Activated CD4-positive, alpha-beta T cell treated with anti-CD3 and anti-CD28 coated beads for 36 hours (primary cell): ENCODE measurements around the gene ROGDI. TPM values are rescaled to one million over a fixed set of nuclear protein-coding genes. Genes with fewer than 3 reads are reported as not detected.

Experiments used
- ATAC-seq: fragments of 200-7000 bp; cut with Tn5 transposase; one replicate; pipeline ENCODE4 v1.10.0; 2021; ENCODE audit warnings: mild to moderate bottlenecking, moderate library complexity
- CTCF ChIA-PET: fragments of 350-600 bp; sonication (Branson Sonifier 250); formaldehyde crosslinking; loops from one replicate; lab custom pipeline; 2021; ENCODE audit warnings: antibody characterized with exemption; lab: Charles Lee
- POLR2A ChIA-PET: fragments of 350-600 bp; sonication (Branson Sonifier 250); formaldehyde crosslinking; loops from one replicate; lab custom pipeline; 2021; ENCODE audit warnings: antibody characterized with exemption, inconsistent platforms; lab: Charles Lee
- DNase-seq: peaks from one replicate; pipeline ENCODE4 v3.0.0-alpha.2; 2020
- H3K27ac Mint-ChIP-seq: one replicate; pipeline ENCODE4 v1.8.0; 2021; ENCODE audit warnings: mixed read lengths
- H3K27me3 Mint-ChIP-seq: one replicate; pipeline ENCODE4 v1.8.0; 2021; ENCODE audit warnings: mixed read lengths
- H3K36me3 Mint-ChIP-seq: one replicate; pipeline ENCODE4 v1.8.0; 2021; ENCODE audit warnings: low read depth, mixed read lengths
- H3K4me1 Mint-ChIP-seq: one replicate; pipeline ENCODE4 v1.8.0; 2021; ENCODE audit warnings: mixed read lengths
- H3K4me3 Mint-ChIP-seq: one replicate; pipeline ENCODE4 v1.8.0; 2021; ENCODE audit warnings: mild to moderate bottlenecking, moderate library complexity, mixed read lengths
- H3K9me3 Mint-ChIP-seq: one replicate; pipeline ENCODE4 v1.8.0; 2021; ENCODE audit warnings: low read depth, mixed read lengths
- intact Hi-C, 2 experiments: fragments of 100-400 bp; cut with DNase I in 1 of 2; cut with micrococcal nuclease in 1 of 2; formaldehyde crosslinking; loops; one replicate each; pipeline versions ENCODE4 v1.14.2 to v1.15.1; 2022 to 2024; cut with DNase I, micrococcal nuclease
- total RNA-seq, 2 experiments: library from RNA; stranded (reverse); gene quantifications; one replicate each; pipeline ENCODE4 v1.2.3, GENCODE V29; 2021

The ROGDI gene
- total RNA-seq, 2 experiments from 2014 or later, result 3.7 to 7.3 TPM

- DNase-seq (no peak), ATAC-seq (no peak)
- ChIA-PET CTCF (interaction anchor here (0.6 to 0.8 kb wide), 2 partner anchors 16 to 410 kb away, joined by 3 read pairs; no protein-coding TSS in a partner anchor), POLR2A (no interaction called here)
- Mint-ChIP-seq H3K4me1 (no peaks in the 10 kb centered on the region), H3K27ac (no peak overlapping the region), H3K36me3 (no peaks in the 10 kb centered on the region), H3K9me3 (no peaks in the 10 kb centered on the region), H3K4me3 (no peak overlapping the region), H3K27me3 (no peaks in the 10 kb centered on the region)
- intact Hi-C loops, result no loop called here
Observed at GRCh38 chr16:4776141-4776705, 26.2 kb downstream of the ROGDI start.

- no peak overlapping the region for H3K27ac Mint-ChIP-seq
- no peak overlapping the region for H3K4me3 Mint-ChIP-seq
- ChIA-PET POLR2A (no interaction called here), CTCF (no interaction called here)
- H3K4me1 Mint-ChIP-seq, result no peaks in the 10 kb centered on the region
- intact Hi-C loops, result no loop called here
- no peaks in the 10 kb centered on the region for H3K9me3 Mint-ChIP-seq
- no peaks in the 10 kb centered on the region for H3K27me3 Mint-ChIP-seq
- no peaks in the 10 kb centered on the region for H3K36me3 Mint-ChIP-seq
- no peak for ATAC-seq
- no peak for DNase-seq
Observed at GRCh38 chr16:4775005-4775404, 27.4 kb downstream of the ROGDI start.

- no peaks in the 10 kb centered on the region for H3K36me3 Mint-ChIP-seq
- no peak overlapping the region for H3K27ac Mint-ChIP-seq
- peaks cover 9% of the 10 kb centered on the region for H3K4me1 Mint-ChIP-seq
- no peaks in the 10 kb centered on the region for H3K27me3 Mint-ChIP-seq
- DNase-seq (no peak), ATAC-seq (no peak)
- POLR2A ChIA-PET, result no interaction called here
- H3K9me3 Mint-ChIP-seq, result no peaks in the 10 kb centered on the region
- intact Hi-C loops, result no loop called here
- CTCF ChIA-PET, result interaction anchor here (0.6 kb wide), 1 partner anchor 72 kb away, joined by 5 read pairs; no protein-coding TSS in a partner anchor
- no peak overlapping the region for H3K4me3 Mint-ChIP-seq
Observed at GRCh38 chr16:4772351-4772750, 30.1 kb downstream of the ROGDI start.

- CTCF ChIA-PET, result interaction anchor here (0.6 kb wide), 1 partner anchor 71 kb away, joined by 5 read pairs; no protein-coding TSS in a partner anchor
- DNase-seq, result no peak
- no peaks in the 10 kb centered on the region for H3K27me3 Mint-ChIP-seq
- H3K27ac Mint-ChIP-seq, result no peak overlapping the region
- POLR2A ChIA-PET, result no interaction called here
- H3K4me3 Mint-ChIP-seq, result no peak overlapping the region
- ATAC-seq, result no peak
- no peaks in the 10 kb centered on the region for H3K36me3 Mint-ChIP-seq
- intact Hi-C loops, result no loop called here
- H3K4me1 Mint-ChIP-seq, result peaks cover 11% of the 10 kb centered on the region
- H3K9me3 Mint-ChIP-seq, result no peaks in the 10 kb centered on the region
Observed at GRCh38 chr16:4771646-4772045, 30.8 kb downstream of the ROGDI start.

GRCh38 chr16:4769306-4769638 lies 33.2 kb downstream of the ROGDI start:
- H3K9me3 Mint-ChIP-seq, result no peaks in the 10 kb centered on the region
- H3K4me3 Mint-ChIP-seq, result peak overlapping the region; percentile 89
- no peaks in the 10 kb centered on the region for H3K27me3 Mint-ChIP-seq
- H3K36me3 Mint-ChIP-seq, result peaks cover 7% of the 10 kb centered on the region
- peaks cover 19% of the 10 kb centered on the region for H3K4me1 Mint-ChIP-seq
- intact Hi-C loops, result loop anchor here (5.0 kb wide), 2 partner anchors 188 to 887 kb away; partner anchors contain the start of genes CREBBP (in 1 of the 2) and SEC14L5 (in 1 of the 2)
- ATAC-seq (no peak), DNase-seq (no peak)
- ChIA-PET CTCF (interaction anchor here (1.5 to 1.8 kb wide), 2 partner anchors 9 to 35 kb away, joined by 3 to 5 read pairs; partner anchors contain the start of genes ANKS3 and DNAAF8), POLR2A (interaction anchor here (0.6 to 0.7 kb wide), 3 partner anchors 33 to 154 kb away, joined by 3 to 4 read pairs (median 3); partner anchors contain the start of gene ROGDI)
- H3K27ac Mint-ChIP-seq, result peak overlapping the region; percentile 45

- Mint-ChIP-seq H3K4me1 (peaks cover 22% of the 10 kb centered on the region), H3K27ac (peak overlapping the region; percentile 88), H3K27me3 (no peaks in the 10 kb centered on the region), H3K4me3 (peak overlapping the region; percentile 89), H3K36me3 (peaks cover 11% of the 10 kb centered on the region), H3K9me3 (no peaks in the 10 kb centered on the region)
- ATAC-seq (peak; percentile 87), DNase-seq (peak; percentile 95)
- POLR2A ChIA-PET, result interaction anchor here (0.6 to 1.0 kb wide), 5 partner anchors 34 to 153 kb away, joined by 3 to 4 read pairs (median 3); partner anchors contain the start of genes ANKS3, DNAAF8 and ROGDI
- intact Hi-C loops, result loop anchor here (1.0 to 5.0 kb wide), 5 partner anchors 75 to 886 kb away; partner anchors contain the start of genes CREBBP (in 1 of the 2), GLYR1 (in 1 of the 2), NUDT16L1 (in 1 of the 2) and SEC14L5 (in 1 of the 2)
- CTCF ChIA-PET, result interaction anchor here (0.6 to 1.8 kb wide), 9 partner anchors 8 to 351 kb away, joined by 3 to 5 read pairs (median 3); partner anchors contain the start of genes ANKS3, DNAAF8 and MGRN1
Observed at GRCh38 chr16:4768549-4769305, 33.7 kb downstream of the ROGDI start.

- ATAC-seq (no peak), DNase-seq (peak; percentile 57)
- intact Hi-C loops, result loop anchor here (1.0 to 5.0 kb wide), 12 partner anchors 34 to 886 kb away; partner anchors contain the start of genes ANKS3 (in 2 of the 2), DNAAF8 (in 2 of the 2), ROGDI (in 2 of the 2) and SEC14L5 (in 2 of the 2)
- peaks cover 11% of the 10 kb centered on the region for H3K36me3 Mint-ChIP-seq
- H3K27me3 Mint-ChIP-seq, result no peaks in the 10 kb centered on the region
- peak overlapping the region; percentile 88 for H3K27ac Mint-ChIP-seq
- ChIA-PET POLR2A (interaction anchor here (0.7 to 1.0 kb wide), 2 partner anchors 34 to 68 kb away, joined by 3 to 4 read pairs; partner anchors contain the start of genes ANKS3 and DNAAF8), CTCF (interaction anchor here (0.6 to 1.8 kb wide), 8 partner anchors 9 to 351 kb away, joined by 3 to 5 read pairs (median 4); partner anchors contain the start of genes ANKS3, DNAAF8 and MGRN1)
- H3K4me1 Mint-ChIP-seq, result peaks cover 23% of the 10 kb centered on the region
- peak overlapping the region; percentile 89 for H3K4me3 Mint-ChIP-seq
- H3K9me3 Mint-ChIP-seq, result no peaks in the 10 kb centered on the region
Observed at GRCh38 chr16:4767872-4768548, 34.4 kb downstream of the ROGDI start.

GRCh38 chr16:4766875-4767628 lies 35.4 kb downstream of the ROGDI start, which contains the start of gene ZNF500:
Gene ZNF500 (minus strand): TSS chr16:4767162. CDS start chr16:4765978, 1,184 bp downstream.
- no peaks in the 10 kb centered on the region for H3K27me3 Mint-ChIP-seq
- H3K4me1 Mint-ChIP-seq, result peaks cover 25% of the 10 kb centered on the region
- ATAC-seq (peak; percentile 78), DNase-seq (peak; percentile 97)
- H3K9me3 Mint-ChIP-seq, result no peaks in the 10 kb centered on the region
- H3K36me3 Mint-ChIP-seq, result peaks cover 16% of the 10 kb centered on the region
- H3K27ac Mint-ChIP-seq, result peak within 1 kb of the TSS; percentile 91
- intact Hi-C loops, result loop anchor here (1.0 to 5.0 kb wide), 9 partner anchors 33 to 885 kb away; partner anchors contain the start of genes ANKS3 (in 2 of the 2), DNAAF8 (in 2 of the 2), ROGDI (in 2 of the 2) and SEC14L5 (in 2 of the 2)
- CTCF ChIA-PET, result interaction anchor here (1.1 to 1.3 kb wide), 2 partner anchors 32 to 189 kb away, joined by 3 read pairs; partner anchors contain the start of gene DNAAF8
- POLR2A ChIA-PET, result no interaction called here
- peak within 1 kb of the TSS; percentile 89 for H3K4me3 Mint-ChIP-seq

- POLR2A ChIA-PET, result no interaction called here
Observed at GRCh38 chr16:4765511-4766474, 36.6 kb downstream of the ROGDI start.

More at GRCh38 chr16:4765511-4766474, 36.6 kb downstream of the ROGDI start:
- ATAC-seq (no peak), DNase-seq (no peak)
- Mint-ChIP-seq H3K36me3 (peaks cover 21% of the 10 kb centered on the region), H3K27me3 (no peaks in the 10 kb centered on the region), H3K4me3 (peak overlapping the region; percentile 89), H3K9me3 (no peaks in the 10 kb centered on the region), H3K27ac (peak overlapping the region; percentile 76), H3K4me1 (peaks cover 26% of the 10 kb centered on the region)
- CTCF ChIA-PET, result interaction anchor here (1.1 to 1.3 kb wide), 2 partner anchors 31 to 190 kb away, joined by 3 read pairs; partner anchors contain the start of gene DNAAF8
- intact Hi-C loops, result loop anchor here (2.0 to 5.0 kb wide), 5 partner anchors 141 to 883 kb away; partner anchors contain the start of genes CREBBP (in 1 of the 2), DNAJA3 (in 1 of the 2), HMOX2 (in 1 of the 2) and MGRN1 (in 1 of the 2)
